Activated CD4-positive, alpha-beta T cell treated with anti-CD3 and anti-CD28 coated beads, Interleukin-10, Interleukin-2, amounts not matched to agents 100 ng/mL and 50 ng/mL, durations not matched to agents 16 hours and 8 hours (primary cell): ENCODE results near the gene PTPRJ.

Source experiments
- DNase-seq: peaks from one replicate; pipeline ENCODE4 v3.0.0-alpha.2; 2020

The PTPRJ gene

DNA sequence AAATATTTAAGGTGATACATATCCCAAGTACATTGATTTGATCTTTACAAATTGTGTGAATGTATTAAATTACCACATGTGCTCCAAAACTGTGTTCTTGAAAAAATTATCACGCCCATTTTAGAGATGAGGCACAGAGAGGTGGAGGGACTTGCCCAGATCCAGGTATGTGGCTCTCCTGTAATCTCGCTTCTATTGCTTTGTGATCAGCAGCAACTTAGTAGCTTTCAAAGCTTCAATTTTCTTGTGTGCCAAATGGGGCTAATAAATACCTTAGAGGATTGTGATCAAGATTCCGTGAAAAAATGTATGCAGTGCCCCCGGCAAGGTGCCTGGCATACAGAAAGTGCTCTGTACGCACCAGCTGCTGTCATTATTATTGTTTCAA lies 18.0 kb downstream of the PTPRJ start:
- no peak for DNase-seq

DNA sequence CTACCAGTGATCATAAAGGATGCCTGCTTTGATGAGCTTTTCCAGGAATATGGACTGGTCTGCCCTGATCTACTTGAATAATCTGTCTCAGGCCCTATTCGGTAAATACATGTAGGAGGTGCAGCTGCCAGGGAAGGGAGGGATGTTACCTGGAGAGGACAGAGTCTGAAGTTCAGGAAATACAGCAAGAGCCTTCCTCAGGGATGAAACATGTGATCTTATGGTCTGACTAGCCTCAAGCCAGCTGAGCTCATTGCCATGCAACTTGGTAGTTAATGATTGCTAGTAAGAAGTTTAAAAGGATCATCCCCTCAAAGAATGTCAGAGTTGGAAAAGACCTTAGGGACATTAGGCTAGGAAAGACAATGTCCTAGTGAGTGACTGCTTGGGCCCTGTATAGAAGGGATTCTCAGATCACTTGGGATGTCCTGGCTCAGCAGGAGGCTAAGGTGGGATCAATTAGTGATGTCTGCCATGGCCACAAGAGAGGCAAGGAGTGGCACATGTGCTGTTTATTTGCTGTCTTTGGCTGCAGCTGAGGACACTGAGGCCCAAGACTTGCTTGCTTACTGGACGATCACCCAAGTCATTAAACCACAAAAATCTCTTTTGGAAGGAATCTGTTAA lies 18.5 kb downstream of the PTPRJ start:
- DNase-seq, result no peak

DNA sequence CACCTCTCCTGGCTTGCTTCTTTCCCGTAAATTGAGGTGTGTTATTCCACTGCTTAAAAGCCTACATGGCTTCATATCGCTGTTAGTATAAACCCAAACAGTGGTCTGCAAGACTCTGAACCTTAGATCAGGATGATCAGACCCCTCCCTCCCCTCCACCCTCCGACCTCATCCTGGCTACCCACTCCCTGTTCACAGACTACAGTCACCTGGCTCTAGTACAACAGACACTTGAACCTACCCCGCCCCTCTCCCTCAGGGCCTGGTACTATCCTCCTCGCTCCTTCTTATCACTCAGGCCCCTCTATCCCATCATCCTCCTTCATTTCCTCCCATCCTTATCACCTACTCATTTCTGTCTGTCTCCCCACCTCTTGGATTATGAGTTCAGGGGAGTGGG lies 20.1 kb downstream of the PTPRJ start:
- DNase-seq, result no peak

DNA sequence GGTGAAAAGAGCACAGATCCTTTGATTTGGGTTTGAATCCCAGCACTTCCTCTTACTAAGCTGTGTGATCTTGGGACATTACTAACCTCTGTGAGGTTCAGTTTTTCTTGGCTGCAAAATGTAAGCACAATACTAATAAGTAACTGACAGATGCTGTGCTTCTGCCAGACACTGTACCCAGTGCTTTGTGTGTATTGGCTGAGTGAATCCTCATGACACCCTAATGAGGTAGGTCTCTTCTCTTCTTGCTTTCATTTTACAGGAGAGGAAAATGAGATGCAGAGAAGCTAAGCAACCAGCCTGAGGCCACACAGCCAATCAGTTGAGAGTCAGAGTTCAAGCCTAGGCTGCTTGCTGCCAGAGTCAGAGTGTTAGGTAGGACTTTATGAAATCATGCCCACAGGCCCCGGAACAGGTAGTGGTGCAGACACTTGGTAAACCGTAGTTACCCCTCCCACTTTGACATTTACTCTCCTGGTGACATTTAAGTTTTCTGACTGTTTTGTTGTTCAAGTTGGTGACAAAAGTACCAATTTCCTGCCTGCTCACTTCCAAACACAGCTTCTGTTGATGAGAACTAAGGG lies 21.2 kb downstream of the PTPRJ start:
- DNase-seq, result peak; percentile 95

DNA sequence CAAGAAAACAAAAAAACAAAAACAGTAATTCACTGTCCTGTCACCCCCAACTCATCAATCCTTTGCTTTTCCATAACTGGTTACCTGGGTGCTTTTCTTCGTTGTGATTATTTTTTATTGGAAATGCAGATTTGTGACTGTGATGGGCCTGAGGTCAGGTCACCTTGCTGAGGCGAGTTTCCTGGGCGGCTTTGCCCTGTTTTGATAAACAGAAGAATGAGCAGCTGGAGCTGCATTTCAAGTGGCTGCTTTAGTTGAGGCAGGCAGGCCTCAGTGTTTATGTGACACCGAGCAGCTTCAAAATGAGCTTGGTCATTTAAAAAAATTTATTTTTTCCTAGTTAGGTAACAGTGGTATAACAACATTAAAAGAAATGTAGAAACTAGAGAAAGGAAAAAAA lies 22.2 kb downstream of the PTPRJ start:
- no peak for DNase-seq

DNA sequence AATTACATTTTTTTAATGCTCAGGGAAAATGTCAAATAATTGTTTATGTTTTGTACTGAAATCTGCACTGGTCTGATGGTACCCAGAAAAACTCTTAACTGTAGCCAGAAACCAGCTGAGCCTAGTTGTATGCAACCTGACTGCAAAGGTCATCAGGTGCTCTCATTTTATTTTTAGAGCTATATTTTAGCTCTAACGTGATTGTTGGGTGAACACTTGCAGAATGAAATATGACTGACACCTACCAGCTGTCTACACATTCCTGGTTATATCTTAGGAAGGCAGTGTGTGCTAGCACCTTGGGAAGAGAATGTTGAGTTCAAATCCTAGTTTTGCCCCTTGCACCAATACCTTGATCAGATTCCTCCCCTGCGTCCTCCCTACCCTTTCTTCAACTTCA lies 23.6 kb downstream of the PTPRJ start:
- DNase-seq, result no peak

DNA sequence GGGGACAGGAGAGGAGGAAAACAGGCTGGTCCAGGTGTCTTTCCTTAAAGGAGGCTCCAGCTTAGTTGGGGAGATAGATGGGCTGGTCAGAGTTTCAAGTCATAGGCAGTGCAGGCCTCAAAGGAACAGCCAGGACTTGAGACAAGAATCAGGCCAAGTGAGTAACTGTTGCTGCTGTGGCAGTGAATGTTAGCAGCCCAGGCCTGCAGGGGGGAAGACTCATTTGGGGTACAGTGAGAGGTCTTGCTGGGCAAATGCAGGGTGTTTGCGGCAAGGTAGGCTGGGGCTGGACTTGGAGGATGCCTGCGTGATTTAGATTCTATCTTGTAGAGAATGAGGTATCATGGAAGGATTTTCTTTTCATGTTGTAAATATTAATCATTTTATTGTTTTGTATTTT lies 24.1 kb downstream of the PTPRJ start:
- no peak for DNase-seq

DNA sequence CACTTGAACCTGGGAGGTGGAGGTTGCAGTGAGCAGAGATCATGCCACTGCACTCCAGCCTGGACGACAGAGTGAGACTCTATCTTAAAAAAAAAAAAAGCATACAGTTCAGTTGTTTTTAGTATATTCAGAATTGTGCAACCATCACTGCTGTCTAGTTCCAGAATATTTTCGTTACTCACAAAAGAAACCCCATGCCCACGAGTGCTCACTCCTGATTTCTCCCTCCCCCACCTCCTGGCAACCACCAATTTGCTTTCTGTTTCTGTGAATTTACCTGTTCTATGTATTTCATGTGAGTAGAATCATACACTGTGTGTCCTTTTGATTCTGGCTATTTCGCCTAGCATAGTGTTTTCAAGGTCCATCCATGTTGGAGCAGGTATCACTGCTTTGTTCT lies 24.8 kb downstream of the PTPRJ start:
- DNase-seq, result peak; percentile 72

DNA sequence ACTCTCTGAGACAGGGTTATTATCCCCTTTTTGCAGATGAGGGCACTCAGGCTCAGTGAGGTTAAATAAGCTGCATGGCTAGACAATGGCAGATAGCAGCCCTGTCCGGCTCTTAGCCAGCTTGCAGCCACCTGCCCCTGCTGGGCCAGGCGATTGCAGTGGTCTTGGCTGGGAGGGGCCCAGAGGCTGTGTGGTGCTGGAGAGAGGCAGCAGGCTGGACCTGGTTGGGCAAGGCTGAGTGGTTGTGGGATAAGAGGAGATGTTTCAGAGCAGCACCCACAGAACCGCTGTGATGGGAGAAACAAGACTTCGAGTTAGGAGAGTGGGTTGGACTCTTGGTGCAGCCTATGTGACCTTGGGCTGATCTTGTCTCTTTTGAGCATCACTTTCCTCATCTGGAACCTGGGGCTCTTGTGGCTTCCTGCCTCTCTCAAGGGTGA lies 25.5 kb downstream of the PTPRJ start:
- DNase-seq, result peak; percentile 73

DNA sequence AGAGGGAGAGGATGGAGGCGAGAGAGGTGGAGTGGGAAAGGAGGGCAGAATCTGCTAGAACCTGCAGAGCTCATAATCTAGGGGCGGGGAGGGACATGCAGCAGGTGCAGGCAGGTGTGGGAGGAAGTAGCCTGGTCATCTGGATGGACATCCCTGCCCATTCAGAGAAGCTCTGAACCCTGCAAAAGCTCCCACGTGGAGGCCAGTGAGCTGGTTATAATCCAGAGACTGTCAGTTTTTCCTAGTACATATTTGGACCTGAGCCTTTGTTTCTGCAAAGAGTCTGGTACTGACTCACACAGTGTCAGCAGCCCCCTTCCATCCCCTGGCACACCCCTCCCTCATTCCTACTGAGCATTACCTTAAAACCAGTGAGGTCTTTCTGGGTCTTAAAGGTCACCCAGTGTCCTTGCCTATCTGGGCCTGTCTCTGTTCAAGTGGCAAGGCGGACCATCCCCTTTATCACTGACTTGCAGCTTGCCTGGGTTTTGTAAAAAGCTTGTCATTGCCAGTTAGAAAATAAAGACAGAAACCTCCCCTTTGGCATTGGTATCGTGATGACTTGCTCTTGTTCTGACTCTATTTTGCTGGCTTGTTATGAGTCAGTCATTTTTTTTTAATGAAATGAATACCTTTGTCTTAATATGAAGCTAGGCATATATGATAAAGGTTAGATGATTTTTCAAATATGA lies 26.1 kb downstream of the PTPRJ start:
- DNase-seq, result peak; percentile 95

DNA sequence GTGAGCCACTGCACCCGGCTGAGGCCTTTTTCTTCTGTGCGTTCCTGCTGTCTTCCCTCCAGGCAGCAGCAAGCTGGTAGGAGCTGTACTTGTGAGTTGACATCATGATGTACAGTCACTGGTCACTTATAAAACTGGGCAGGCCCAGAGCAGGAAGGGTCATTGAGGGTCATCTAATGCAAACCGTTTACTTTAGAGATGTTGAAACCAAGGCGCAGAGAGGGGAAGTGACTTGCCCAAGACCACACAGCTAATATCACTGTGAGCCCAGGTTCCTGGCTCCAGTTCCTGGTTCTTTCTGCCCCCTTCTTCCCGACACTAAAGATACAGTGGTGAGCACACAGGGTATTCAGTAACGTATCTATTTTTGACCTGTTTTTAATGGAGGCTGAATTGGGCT lies 27.3 kb downstream of the PTPRJ start:
- no peak for DNase-seq

DNA sequence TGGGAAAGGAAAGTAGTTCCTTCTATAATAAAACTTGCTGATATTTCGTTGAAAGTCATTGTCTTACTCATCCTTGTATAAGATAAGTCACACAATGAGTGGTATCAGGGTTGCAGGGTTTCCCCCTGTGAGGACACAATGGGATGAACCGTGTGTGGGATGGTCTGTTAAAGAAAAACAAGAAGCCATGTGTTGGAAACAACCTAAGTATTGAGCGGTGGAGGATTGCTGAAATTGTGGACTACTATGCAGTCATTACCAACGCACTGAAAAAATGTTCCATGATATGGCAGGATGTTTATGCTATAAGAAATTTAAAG lies 28.6 kb downstream of the PTPRJ start:
- DNase-seq, result peak; percentile 95

DNA sequence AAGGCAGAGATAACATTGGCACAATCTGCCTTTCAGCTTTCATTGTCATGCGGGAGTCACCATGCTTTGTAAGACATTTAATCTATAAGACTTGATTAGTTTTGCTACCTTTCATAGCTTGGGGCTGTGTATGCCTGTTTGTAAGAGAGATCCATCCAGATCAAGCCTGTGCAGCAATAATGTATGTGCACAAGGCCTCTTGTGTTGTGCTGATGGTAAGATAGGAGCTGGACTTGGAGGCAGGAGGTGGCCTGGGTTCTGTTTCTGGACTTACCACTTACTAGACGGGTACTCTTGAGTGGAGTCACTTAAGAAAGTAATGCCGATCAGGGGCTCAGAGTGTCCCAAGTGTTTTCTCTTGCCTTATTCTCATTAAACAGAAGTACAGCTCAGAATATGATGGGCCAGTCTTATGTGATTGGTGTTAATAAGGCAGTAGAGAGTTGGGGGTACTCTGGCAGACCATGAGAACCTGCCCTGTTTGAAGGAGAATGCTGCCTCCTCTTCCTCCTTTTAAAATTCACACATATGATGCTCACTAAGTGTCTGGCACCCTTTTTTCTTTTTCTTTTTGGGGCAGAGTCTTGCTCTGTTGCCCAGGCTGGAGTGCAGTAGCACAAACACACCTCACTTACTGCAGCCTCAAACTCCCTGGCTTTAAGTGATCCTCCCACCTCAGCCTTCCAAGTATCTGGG lies 30.9 kb downstream of the PTPRJ start:
- DNase-seq, result no peak

DNA sequence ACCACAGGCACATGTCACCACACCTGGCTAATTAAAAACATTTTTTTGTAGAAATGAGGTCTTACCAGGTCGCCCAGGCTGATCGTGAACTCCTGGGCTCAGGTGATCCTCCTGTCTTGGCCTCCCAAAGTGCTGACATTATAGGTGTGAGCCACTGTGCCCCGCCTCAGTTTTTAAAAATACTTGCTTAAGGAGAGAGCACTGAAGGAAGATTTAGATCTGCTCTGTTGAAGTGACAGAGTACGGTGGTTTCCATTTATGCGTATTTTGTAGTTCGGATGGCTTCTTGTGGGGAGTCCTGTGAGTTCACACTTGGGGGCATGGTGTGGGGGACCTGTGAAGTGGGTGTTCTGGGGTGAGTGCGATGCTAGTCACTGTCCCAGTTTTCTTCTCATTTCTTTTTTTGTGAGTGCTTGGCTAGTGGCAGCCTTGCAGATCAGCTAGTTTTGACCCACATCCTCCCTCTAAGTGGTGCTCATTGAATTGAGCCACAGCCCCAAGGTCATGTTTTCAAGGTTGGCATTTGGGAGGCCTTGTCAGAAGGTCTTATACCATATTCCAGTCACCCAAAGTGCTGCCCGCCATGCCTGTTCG lies 31.5 kb downstream of the PTPRJ start:
- DNase-seq, result peak; percentile 77

DNA sequence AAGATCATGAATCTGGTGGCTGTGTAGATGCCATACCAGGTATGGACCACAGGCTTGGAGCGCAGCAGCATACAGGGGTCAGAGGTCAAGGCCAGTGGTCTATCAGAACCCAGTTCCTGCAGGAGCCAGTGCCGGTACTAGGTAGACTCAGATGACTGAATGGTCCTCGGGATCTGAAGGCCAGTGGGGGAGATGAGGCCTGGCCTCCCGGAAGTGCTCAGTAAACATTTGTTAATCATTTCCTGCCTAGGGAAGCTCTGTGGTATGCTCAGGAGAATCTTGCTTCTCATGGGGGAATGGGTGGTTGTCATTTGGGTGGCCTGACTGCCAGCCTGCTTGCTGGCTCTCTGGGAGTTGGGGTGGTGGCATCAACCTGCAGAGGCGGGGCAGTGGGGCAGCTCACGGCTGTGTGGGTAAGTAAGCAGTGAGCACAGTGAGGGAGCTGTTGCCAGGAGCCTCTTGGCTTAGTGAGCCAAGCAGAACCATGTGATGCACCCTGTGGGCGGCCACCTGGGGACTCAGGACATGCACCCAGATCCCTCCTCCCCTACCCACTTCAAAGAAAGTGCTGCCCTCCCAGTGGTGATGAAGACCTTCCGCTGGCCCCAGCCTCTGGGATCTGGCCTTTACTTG lies 33.0 kb downstream of the PTPRJ start:
- DNase-seq, result peak; percentile 90

DNA sequence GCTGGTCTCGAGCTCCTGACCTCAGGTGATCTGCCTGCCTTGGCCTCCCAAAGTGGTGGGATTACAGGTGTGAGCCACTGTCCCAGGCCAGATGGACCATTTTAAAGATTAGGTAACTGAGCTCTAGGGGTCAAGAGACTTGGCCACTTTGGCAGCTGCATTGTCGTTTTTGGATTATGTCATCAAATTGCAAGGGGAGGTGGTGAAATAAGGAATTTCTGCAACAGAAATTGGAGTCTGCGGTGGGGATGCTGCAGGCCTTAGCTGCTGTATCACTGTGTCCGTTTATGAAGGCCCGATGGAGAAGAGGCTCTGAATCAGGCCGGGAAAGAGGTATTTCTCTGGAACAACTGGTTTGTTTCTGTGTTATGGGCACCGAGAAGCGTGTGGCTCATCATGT lies 34.6 kb downstream of the PTPRJ start:
- DNase-seq, result no peak

DNA sequence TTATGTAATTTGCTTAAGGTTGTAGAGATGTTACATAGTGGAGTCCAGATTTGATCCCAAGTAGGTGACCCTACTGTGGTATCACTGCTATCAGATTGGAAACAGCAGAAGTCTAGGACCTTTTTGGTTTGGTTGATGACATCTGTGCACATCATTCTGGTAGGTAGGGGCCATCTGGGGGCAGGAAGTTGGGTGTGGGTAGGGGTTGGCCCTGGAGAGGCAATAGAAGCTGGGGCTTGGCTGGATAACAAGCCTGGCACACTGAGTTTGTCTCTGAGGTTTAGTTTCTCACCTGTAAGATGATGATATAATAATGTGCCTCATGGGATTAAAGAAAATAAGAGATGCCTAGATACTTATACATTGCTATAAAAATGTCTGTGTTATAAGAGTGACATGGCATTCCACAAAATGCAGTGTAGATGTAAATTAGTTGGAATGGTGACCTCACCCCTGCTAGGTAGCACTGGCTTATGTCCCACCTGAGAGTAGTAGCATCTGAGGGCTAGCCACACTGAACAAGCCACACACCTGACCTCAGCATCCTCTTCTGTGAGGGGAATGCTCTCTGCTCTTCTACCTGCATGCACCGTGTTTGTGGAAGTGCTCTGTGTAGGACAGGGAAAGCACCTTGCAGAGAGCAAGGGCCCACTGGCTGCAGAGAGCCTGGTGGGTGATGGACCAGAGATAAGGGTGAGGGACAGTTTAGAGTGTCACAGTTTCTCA lies 36.9 kb downstream of the PTPRJ start:
- peak; percentile 75 for DNase-seq

DNA sequence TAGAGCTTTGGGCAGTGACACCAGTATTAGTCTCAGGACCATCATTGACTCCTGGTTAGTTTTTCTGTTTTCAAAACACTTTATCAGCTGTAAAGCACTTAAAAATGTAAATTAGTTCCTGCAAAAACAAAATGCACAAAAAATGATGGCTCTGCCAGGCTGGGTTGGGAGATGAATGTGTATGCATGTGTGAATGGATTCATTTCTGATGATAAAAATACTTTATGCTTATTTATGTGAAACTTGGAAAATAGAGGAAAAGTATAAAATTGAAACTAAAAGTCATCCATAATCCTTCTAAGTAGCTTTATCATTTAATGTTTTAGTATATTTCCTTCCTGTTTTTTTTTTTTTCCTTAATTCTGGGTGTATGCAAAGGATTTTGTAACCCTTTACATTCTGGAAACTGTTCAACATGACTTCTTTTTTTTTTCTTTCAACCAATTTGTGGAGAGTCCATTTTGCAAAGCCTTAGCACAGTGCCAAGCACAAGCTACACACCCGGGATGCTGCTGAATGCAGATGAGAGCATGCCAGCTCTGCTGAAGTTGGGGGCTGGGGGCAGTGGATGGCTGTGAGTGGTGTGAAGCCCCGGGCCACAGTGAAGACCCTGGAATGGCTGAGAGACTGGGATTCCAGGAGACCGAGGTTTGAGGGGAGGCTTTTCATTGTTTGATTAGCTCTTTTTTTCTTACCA lies 37.6 kb downstream of the PTPRJ start:
- DNase-seq, result no peak

DNA sequence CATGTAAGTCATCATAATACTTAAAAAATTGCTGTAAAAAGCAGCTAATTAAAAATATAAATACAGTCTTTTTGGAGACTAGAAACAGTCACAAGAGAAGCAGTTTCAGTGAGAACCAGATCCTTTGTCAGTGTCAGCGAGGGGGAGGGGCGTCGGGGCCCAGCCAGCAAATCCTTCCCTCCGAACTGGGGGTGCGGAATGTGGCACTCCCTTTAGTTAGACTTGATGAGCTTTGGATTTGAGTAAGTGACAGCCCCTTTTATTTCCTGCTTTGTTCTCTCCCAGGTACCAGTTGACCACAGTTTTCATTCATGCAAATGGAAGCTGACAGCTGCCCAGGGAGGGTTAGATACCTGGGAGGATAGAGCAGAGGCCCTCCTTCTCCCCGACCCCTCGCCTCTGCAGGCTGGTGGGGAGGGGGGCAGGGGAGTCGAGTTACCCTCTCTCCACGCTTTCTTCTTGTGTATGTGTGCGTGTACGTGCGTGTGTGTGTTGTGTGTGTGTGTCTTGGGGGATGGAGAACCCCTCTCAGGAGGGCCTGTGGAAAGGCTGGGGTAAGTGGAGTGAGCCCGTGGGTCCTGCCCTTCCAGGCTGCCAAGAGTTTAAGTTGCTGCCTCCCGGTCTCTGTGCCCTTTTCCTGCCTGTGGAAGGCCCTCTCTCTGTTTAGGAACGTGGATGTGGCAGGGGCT lies 38.3 kb downstream of the PTPRJ start:
- peak; percentile 60 for DNase-seq

DNA sequence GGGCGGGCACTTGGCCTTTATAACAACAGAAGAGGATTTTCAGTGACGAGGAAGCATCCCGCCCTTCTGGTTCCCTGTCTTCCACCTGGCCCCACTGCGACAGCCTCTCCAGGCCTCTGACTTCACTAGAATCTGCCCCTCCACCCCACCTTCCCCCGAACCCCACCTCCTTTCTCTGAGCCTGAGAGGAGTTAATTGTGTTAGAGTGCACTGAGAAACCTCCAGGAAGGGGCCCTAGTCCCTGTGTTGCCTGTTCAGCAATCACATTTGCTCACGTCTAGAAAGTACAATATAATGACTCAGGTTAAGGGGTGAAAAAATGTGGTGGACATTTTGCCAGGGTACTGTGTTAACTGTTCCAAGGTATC lies 38.8 kb downstream of the PTPRJ start:
- DNase-seq, result peak; percentile 79

DNA sequence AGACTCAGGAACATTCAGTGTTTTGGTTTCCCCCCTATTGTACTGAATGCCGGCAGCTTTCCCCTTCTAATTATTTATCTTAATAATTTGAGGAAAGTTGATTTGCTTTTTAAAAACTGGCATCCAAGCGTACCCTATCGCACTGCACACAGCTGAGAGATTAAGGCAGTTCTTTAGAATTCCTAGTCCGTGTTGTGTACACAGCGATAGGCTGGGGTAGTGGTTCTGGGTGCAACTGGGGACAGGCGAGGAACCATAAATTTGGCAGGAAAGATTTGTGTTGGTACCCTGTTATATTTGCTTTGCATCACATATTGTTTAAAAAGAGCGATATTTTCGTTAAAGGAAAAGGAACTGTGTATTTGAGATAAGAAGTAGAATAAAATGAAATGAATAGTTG lies 39.2 kb downstream of the PTPRJ start:
- no peak for DNase-seq
